ENCODE data around the gene LMAN1L. TPM values are rescaled to one million over a fixed set of nuclear protein-coding genes. Genes with fewer than 3 reads are reported as not detected.

LMAN1L gene
- total and polyA plus RNA-seq, 4 donors = 0.11 to 0.31 TPM; not detected in 2

GRCh38 chr15:74841891-74842373, 29.3 kb downstream of the LMAN1L start:
- WGBS, 2 donors = 83 to 91% methylated on average over 14 of the region's 14 CpGs
- peaks cover 0 to 31% (median 4%) of the 10 kb centered on the region in 4 donors for H3K36me3 ChIP-seq (ENCODE audit: control insufficient read depth in 4 of 4, insufficient read depth in 4 of 4, low read length in 4 of 4)
- no peaks in the 10 kb centered on the region for H3K9me3 ChIP-seq (ENCODE audit: control insufficient read depth in 4 of 4, insufficient read depth in 3 of 4, low read length in 3 of 4)
- TF ChIP-seq CTCF (IDR thresholded peaks at IDR 0.05; ENCODE audit: control extremely low read depth, extremely low read depth) = no peak
- peak overlapping the region; percentile 84 for H3K4me3 ChIP-seq
- H3K27me3 ChIP-seq (ENCODE audit: control insufficient read depth in 3 of 3, insufficient read depth in 3 of 3, low read length in 2 of 3) = no peaks in the 10 kb centered on the region
- ATAC-seq (ENCODE audit: insufficient read depth, low FRiP score) = no peak
- H3K4me1 ChIP-seq (ENCODE audit: control insufficient read depth in 5 of 5, insufficient read depth in 5 of 5, low read length in 5 of 5) = peaks cover 0 to 15% (median 0%) of the 10 kb centered on the region in 5 donors
- peak overlapping the region in 1 of 2 donors; percentile 27 for H3K9ac ChIP-seq (ENCODE audit: insufficient read depth in 1 of 2, low read length in 2 of 2)
- DNase-seq = no peak
- peak overlapping the region in 1 of 2 donors; percentile 89 for H3K27ac ChIP-seq (ENCODE audit: low read depth in 1 of 2, low read length in 1 of 2)

GRCh38 chr15:74842581-74843444, 30.2 kb downstream of the LMAN1L start, which contains the start of gene ULK3:
Gene ULK3 (minus strand): TSS chr15:74843156. CDS start chr15:74843105, 51 bp downstream.
- peak within 1 kb of the TSS; percentile 87 to 91 for H3K27ac ChIP-seq (ENCODE audit: low read depth in 1 of 2, low read length in 1 of 2)
- 0 to 1% methylated on average over 70 to 84 of the region's 84 CpGs for WGBS, 2 donors
- ATAC-seq (ENCODE audit: insufficient read depth, low FRiP score) (peak; percentile 95), DNase-seq (peak; percentile 91 to 94 (median 93))
- no peaks in the 10 kb centered on the region for H3K27me3 ChIP-seq (ENCODE audit: control insufficient read depth in 3 of 3, insufficient read depth in 3 of 3, low read length in 2 of 3)
- peak; percentile 56 for TF ChIP-seq CTCF (IDR thresholded peaks at IDR 0.05; ENCODE audit: control extremely low read depth, extremely low read depth)
- peaks cover 0 to 15% (median 0%) of the 10 kb centered on the region in 5 donors for H3K4me1 ChIP-seq (ENCODE audit: control insufficient read depth in 5 of 5, insufficient read depth in 5 of 5, low read length in 5 of 5)
- peak within 1 kb of the TSS; percentile 84 for H3K4me3 ChIP-seq
- H3K9ac ChIP-seq (ENCODE audit: insufficient read depth in 1 of 2, low read length in 2 of 2) = peak within 1 kb of the TSS in 1 of 2 donors; percentile 27
- peaks cover 0 to 32% (median 5%) of the 10 kb centered on the region in 4 donors for H3K36me3 ChIP-seq (ENCODE audit: control insufficient read depth in 4 of 4, insufficient read depth in 4 of 4, low read length in 4 of 4)
- H3K9me3 ChIP-seq (ENCODE audit: control insufficient read depth in 4 of 4, insufficient read depth in 3 of 4, low read length in 3 of 4) = no peaks in the 10 kb centered on the region

GRCh38 chr15:74843445-74843828, 30.8 kb downstream of the LMAN1L start:
- Histone ChIP-seq H3K36me3 (ENCODE audit: control insufficient read depth in 4 of 4, insufficient read depth in 4 of 4, low read length in 4 of 4) (peaks cover 0 to 32% (median 9%) of the 10 kb centered on the region in 4 donors), H3K9me3 (ENCODE audit: control insufficient read depth in 4 of 4, insufficient read depth in 3 of 4, low read length in 3 of 4) (no peaks in the 10 kb centered on the region), H3K4me1 (ENCODE audit: control insufficient read depth in 5 of 5, insufficient read depth in 5 of 5, low read length in 5 of 5) (peaks cover 0 to 15% (median 0%) of the 10 kb centered on the region in 5 donors), H3K27ac (ENCODE audit: low read depth in 1 of 2, low read length in 1 of 2) (peak overlapping the region; percentile 87 to 91), H3K4me3 (peak overlapping the region; percentile 42), H3K9ac (ENCODE audit: insufficient read depth in 1 of 2, low read length in 2 of 2) (peak overlapping the region in 1 of 2 donors; percentile 19), H3K27me3 (ENCODE audit: control insufficient read depth in 3 of 3, insufficient read depth in 3 of 3, low read length in 2 of 3) (no peaks in the 10 kb centered on the region)
- TF ChIP-seq CTCF (IDR thresholded peaks at IDR 0.05; ENCODE audit: control extremely low read depth, extremely low read depth) = no peak
- ATAC-seq (ENCODE audit: insufficient read depth, low FRiP score) = no peak
- no peak for DNase-seq
- 19 to 28% methylated on average over 13 to 18 of the region's 18 CpGs for WGBS, 2 donors

All from lung (tissue), 12 donors.